HEK293 (cell line): ENCODE measurements around the gene AMMECR1.

Source experiments
- PBX3 ChIP-seq: sonication (generic); formaldehyde crosslinking; IDR thresholded peaks from 2 replicates; pipeline ENCODE4 v1.8.1; 2022; ENCODE audit warnings: mild to moderate bottlenecking, moderate library complexity, missing genetic modification reagents
- TRIM28 ChIP-seq: IDR thresholded peaks from 2 replicates; pipeline ENCODE4 v1.6.1; 2011; ENCODE audit warnings: low read length, control low read depth, borderline replicate concordance
- ZBTB1 ChIP-seq: fragments of 450-650 bp; formaldehyde crosslinking; IDR thresholded peaks from 2 replicates; pipeline ENCODE4 v1.5.1; 2016; ENCODE audit warnings: missing biosample characterization, missing genetic modification characterization
- ZNF174 ChIP-seq: fragments of 450-650 bp; formaldehyde crosslinking; IDR thresholded peaks from 2 replicates; pipeline ENCODE4 v1.5.0; 2017; ENCODE audit warnings: missing biosample characterization, mild to moderate bottlenecking, missing genetic modification characterization
- ZNF184 ChIP-seq: fragments of 450-650 bp; IDR thresholded peaks from 2 replicates; pipeline ENCODE4 v1.5.1; 2018; ENCODE audit warnings: missing biosample characterization, mild to moderate bottlenecking, missing genetic modification characterization
- ZNF701 ChIP-seq: fragments of 450-650 bp; formaldehyde crosslinking; IDR thresholded peaks from 2 replicates; pipeline ENCODE4 v1.5.1; 2016; ENCODE audit warnings: missing biosample characterization, missing genetic modification characterization
- ZSCAN5A ChIP-seq: fragments of 450-650 bp; formaldehyde crosslinking; IDR thresholded peaks from 2 replicates; pipeline ENCODE4 v1.5.1; 2016; ENCODE audit warnings: missing biosample characterization, missing genetic modification characterization
- TF ChIP-seq, protein P1 (sequence below): fragments of 450-650 bp; formaldehyde crosslinking; IDR thresholded peaks from 2 replicates; pipeline ENCODE4 v1.5.1; 2016; ENCODE audit warnings: missing biosample characterization, missing genetic modification characterization
- TF ChIP-seq, protein P2 (sequence below): fragments of 450-650 bp; IDR thresholded peaks from 2 replicates; pipeline ENCODE4 v1.5.1; 2018; ENCODE audit warnings: missing biosample characterization, missing genetic modification characterization

- TF ChIP-seq, protein P1, sequence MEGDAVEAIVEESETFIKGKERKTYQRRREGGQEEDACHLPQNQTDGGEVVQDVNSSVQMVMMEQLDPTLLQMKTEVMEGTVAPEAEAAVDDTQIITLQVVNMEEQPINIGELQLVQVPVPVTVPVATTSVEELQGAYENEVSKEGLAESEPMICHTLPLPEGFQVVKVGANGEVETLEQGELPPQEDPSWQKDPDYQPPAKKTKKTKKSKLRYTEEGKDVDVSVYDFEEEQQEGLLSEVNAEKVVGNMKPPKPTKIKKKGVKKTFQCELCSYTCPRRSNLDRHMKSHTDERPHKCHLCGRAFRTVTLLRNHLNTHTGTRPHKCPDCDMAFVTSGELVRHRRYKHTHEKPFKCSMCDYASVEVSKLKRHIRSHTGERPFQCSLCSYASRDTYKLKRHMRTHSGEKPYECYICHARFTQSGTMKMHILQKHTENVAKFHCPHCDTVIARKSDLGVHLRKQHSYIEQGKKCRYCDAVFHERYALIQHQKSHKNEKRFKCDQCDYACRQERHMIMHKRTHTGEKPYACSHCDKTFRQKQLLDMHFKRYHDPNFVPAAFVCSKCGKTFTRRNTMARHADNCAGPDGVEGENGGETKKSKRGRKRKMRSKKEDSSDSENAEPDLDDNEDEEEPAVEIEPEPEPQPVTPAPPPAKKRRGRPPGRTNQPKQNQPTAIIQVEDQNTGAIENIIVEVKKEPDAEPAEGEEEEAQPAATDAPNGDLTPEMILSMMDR (tag by site-specific recombination): no peak
- no peak for TF ChIP-seq ZSCAN5A (tag by site-specific recombination)
- no peak for TF ChIP-seq TRIM28
- no peak for TF ChIP-seq PBX3 (CRISPR knock-in tag)
- no peak for TF ChIP-seq ZNF174 (tag by site-specific recombination)
- no peak for TF ChIP-seq ZNF701
- TF ChIP-seq ZNF184 (tag by site-specific recombination): no peak
- TF ChIP-seq ZBTB1 (tag by site-specific recombination): no peak
- TF ChIP-seq, protein P2, sequence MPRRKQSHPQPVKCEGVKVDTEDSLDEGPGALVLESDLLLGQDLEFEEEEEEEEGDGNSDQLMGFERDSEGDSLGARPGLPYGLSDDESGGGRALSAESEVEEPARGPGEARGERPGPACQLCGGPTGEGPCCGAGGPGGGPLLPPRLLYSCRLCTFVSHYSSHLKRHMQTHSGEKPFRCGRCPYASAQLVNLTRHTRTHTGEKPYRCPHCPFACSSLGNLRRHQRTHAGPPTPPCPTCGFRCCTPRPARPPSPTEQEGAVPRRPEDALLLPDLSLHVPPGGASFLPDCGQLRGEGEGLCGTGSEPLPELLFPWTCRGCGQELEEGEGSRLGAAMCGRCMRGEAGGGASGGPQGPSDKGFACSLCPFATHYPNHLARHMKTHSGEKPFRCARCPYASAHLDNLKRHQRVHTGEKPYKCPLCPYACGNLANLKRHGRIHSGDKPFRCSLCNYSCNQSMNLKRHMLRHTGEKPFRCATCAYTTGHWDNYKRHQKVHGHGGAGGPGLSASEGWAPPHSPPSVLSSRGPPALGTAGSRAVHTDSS (tag by site-specific recombination): no peak
Measured at GRCh38 chrX:110304884-110305283, 13.0 kb downstream of the AMMECR1 start.
